Activated naive CD4-positive, alpha-beta T cell treated with anti-CD3 and anti-CD28 coated beads, Interleukin-2, amount 10 ng/mL, durations not matched to agents 7 days and 5 days (primary cell): ENCODE data around the gene ARHGEF16.

Source experiments
- CTCF ChIA-PET: fragments of 350-600 bp; sonication (Branson Sonifier 250); formaldehyde crosslinking; loops from one replicate; lab custom pipeline; 2021; ENCODE audit warnings: antibody characterized with exemption; lab: Charles Lee
- DNase-seq: peaks from one replicate; pipeline ENCODE4 v3.0.0-alpha.2; 2020
- H3K27ac Mint-ChIP-seq: one replicate; pipeline ENCODE4 v1.8.0; 2021; ENCODE audit warnings: mild to moderate bottlenecking, moderate library complexity, mixed read lengths
- H3K27me3 Mint-ChIP-seq: one replicate; pipeline ENCODE4 v1.8.0; 2021; ENCODE audit warnings: mild to moderate bottlenecking, mixed read lengths
- H3K36me3 Mint-ChIP-seq: one replicate; pipeline ENCODE4 v1.8.0; 2021; ENCODE audit warnings: mixed read lengths
- H3K4me1 Mint-ChIP-seq: one replicate; pipeline ENCODE4 v1.8.0; 2021; ENCODE audit warnings: mixed read lengths
- H3K4me3 Mint-ChIP-seq: one replicate; pipeline ENCODE4 v1.8.0; 2021; ENCODE audit warnings: mild to moderate bottlenecking, moderate library complexity, mixed read lengths
- H3K9me3 Mint-ChIP-seq: one replicate; pipeline ENCODE4 v1.8.0; 2021; ENCODE audit warnings: mixed read lengths

The ARHGEF16 gene

DNA sequence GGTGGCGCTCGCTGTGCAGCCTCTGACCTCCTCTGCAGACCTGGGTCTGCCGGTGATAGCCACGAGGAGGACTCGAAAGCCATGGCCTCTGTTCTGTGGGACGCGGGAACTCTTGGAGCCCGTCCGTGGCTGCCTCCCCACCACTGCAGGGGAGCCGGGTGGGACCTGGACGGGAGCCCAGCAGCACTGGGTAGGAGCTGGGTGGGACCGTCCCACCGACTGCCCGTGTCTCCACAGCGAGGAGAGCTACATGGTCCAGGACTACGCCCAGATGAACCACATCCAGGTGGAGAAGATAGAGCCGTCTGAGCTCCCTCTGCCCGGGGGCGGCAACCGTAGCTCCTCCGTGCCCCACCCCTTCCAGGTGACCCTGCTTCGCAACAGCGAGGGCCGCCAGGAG lies 23.7 kb downstream of the ARHGEF16 start:
- no peaks in the 10 kb centered on the region for H3K36me3 Mint-ChIP-seq
- DNase-seq, result no peak
- H3K9me3 Mint-ChIP-seq, result no peaks in the 10 kb centered on the region
- H3K4me3 Mint-ChIP-seq, result no peak overlapping the region
- CTCF ChIA-PET, result interaction anchor here (2.2 kb wide), 1 partner anchor 25 kb away, joined by 6 read pairs; no protein-coding TSS in a partner anchor
- no peaks in the 10 kb centered on the region for H3K27me3 Mint-ChIP-seq
- H3K4me1 Mint-ChIP-seq, result no peaks in the 10 kb centered on the region
- H3K27ac Mint-ChIP-seq, result no peak overlapping the region

- no peaks in the 10 kb centered on the region for H3K27me3 Mint-ChIP-seq
- CTCF ChIA-PET, result interaction anchor here (1.4 to 2.2 kb wide), 2 partner anchors 26 to 27 kb away, joined by 4 to 6 read pairs; no protein-coding TSS in a partner anchor
- no peaks in the 10 kb centered on the region for H3K9me3 Mint-ChIP-seq
- no peaks in the 10 kb centered on the region for H3K4me1 Mint-ChIP-seq
- no peak overlapping the region for H3K4me3 Mint-ChIP-seq
- no peak overlapping the region for H3K27ac Mint-ChIP-seq
- DNase-seq, result no peak
- H3K36me3 Mint-ChIP-seq, result no peaks in the 10 kb centered on the region
Measured at GRCh38 chr1:3479511-3480368, 25.3 kb downstream of the ARHGEF16 start.

GRCh38 chr1:3480369-3480719 lies 25.9 kb downstream of the ARHGEF16 start:
- no peak overlapping the region for H3K4me3 Mint-ChIP-seq
- H3K36me3 Mint-ChIP-seq, result no peaks in the 10 kb centered on the region
- no peaks in the 10 kb centered on the region for H3K4me1 Mint-ChIP-seq
- no peak overlapping the region for H3K27ac Mint-ChIP-seq
- no peak for DNase-seq
- H3K27me3 Mint-ChIP-seq, result no peaks in the 10 kb centered on the region
- H3K9me3 Mint-ChIP-seq, result no peaks in the 10 kb centered on the region
- CTCF ChIA-PET, result interaction anchor here (1.4 kb wide), 1 partner anchor 27 kb away, joined by 4 read pairs; no protein-coding TSS in a partner anchor

GRCh38 chr1:3481046-3481445 lies 26.6 kb downstream of the ARHGEF16 start:
- H3K4me3 Mint-ChIP-seq, result no peak overlapping the region
- H3K36me3 Mint-ChIP-seq, result no peaks in the 10 kb centered on the region
- no peak for DNase-seq
- H3K27me3 Mint-ChIP-seq, result no peaks in the 10 kb centered on the region
- no peaks in the 10 kb centered on the region for H3K9me3 Mint-ChIP-seq
- H3K4me1 Mint-ChIP-seq, result no peaks in the 10 kb centered on the region
- no peak overlapping the region for H3K27ac Mint-ChIP-seq
- CTCF ChIA-PET, result interaction anchor here (1.4 kb wide), 1 partner anchor 28 kb away, joined by 4 read pairs; no protein-coding TSS in a partner anchor

GRCh38 chr1:3481836-3482375 lies 27.4 kb downstream of the ARHGEF16 start:
- CTCF ChIA-PET, result interaction anchor here (0.7 kb wide), 1 partner anchor 25 kb away, joined by 3 read pairs; no protein-coding TSS in a partner anchor
- no peaks in the 10 kb centered on the region for H3K9me3 Mint-ChIP-seq
- no peak for DNase-seq
- no peak overlapping the region for H3K4me3 Mint-ChIP-seq
- H3K27ac Mint-ChIP-seq, result no peak overlapping the region
- no peaks in the 10 kb centered on the region for H3K27me3 Mint-ChIP-seq
- no peaks in the 10 kb centered on the region for H3K36me3 Mint-ChIP-seq
- H3K4me1 Mint-ChIP-seq, result no peaks in the 10 kb centered on the region

DNA sequence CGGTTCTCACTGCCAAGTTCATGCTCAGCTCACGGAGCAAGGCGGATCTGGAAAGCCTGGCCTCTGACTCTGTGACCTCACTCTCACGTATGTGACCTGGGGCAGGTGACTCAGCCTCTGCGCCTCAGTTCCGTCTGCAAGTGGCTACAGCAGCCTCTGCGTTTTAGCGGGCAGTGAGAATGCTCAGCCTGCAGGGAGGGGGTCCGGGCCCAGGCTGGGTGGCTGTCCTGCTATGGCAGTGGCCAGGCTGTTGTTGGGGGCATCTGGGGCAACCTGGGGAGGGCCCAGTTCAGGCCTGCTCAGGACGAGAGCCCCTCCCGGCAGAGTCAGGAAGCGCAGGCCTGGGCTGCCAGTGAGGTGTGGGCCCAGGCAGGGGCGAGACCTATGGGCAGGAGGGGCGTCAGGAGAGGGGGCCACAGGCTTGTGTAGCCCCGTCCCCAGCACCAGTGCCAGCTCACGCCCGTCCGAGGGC lies 27.9 kb downstream of the ARHGEF16 start:
- no peak overlapping the region for H3K27ac Mint-ChIP-seq
- no peaks in the 10 kb centered on the region for H3K27me3 Mint-ChIP-seq
- no peaks in the 10 kb centered on the region for H3K9me3 Mint-ChIP-seq
- H3K4me1 Mint-ChIP-seq, result no peaks in the 10 kb centered on the region
- no peak overlapping the region for H3K4me3 Mint-ChIP-seq
- H3K36me3 Mint-ChIP-seq, result no peaks in the 10 kb centered on the region
- DNase-seq, result no peak
- CTCF ChIA-PET, result interaction anchor here (0.7 kb wide), 1 partner anchor 24 kb away, joined by 3 read pairs; no protein-coding TSS in a partner anchor

DNA sequence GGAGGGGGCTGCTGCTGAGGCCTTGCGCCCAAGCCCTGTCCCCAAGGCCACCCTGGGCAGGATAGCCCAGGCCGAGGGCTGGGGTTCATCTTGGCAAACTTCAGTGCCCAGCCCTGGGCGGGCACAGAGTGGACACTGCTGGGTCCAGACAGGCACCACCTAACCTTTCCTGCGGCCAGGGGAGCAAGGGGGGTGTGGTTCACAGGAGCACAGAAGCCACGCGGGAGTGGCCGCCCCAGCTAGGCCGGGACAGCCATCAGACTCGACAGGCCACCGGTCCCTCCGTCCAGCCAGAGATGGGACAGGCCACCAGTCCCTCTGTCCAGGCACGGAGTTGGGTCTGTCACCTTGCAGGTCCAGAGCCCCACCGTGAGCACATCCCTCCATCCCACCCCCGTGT lies 28.9 kb downstream of the ARHGEF16 start:
- Mint-ChIP-seq H3K4me3 (no peak overlapping the region), H3K4me1 (no peaks in the 10 kb centered on the region), H3K27ac (no peak overlapping the region), H3K27me3 (no peaks in the 10 kb centered on the region), H3K36me3 (no peaks in the 10 kb centered on the region), H3K9me3 (peaks cover 4% of the 10 kb centered on the region)
- CTCF ChIA-PET, result no interaction called here
- no peak for DNase-seq

GRCh38 chr1:3483801-3484444 lies 29.5 kb downstream of the ARHGEF16 start:
- CTCF ChIA-PET, result interaction anchor here (2.8 kb wide), 1 partner anchor 31 kb away, joined by 12 read pairs; no protein-coding TSS in a partner anchor
- H3K36me3 Mint-ChIP-seq, result no peaks in the 10 kb centered on the region
- H3K4me1 Mint-ChIP-seq, result no peaks in the 10 kb centered on the region
- no peaks in the 10 kb centered on the region for H3K27me3 Mint-ChIP-seq
- H3K27ac Mint-ChIP-seq, result no peak overlapping the region
- DNase-seq, result peak; percentile 60
- H3K4me3 Mint-ChIP-seq, result no peak overlapping the region
- H3K9me3 Mint-ChIP-seq, result peaks cover 10% of the 10 kb centered on the region

- no peak overlapping the region for H3K27ac Mint-ChIP-seq
- peaks cover 12% of the 10 kb centered on the region for H3K9me3 Mint-ChIP-seq
- H3K4me1 Mint-ChIP-seq, result no peaks in the 10 kb centered on the region
- no peaks in the 10 kb centered on the region for H3K27me3 Mint-ChIP-seq
- H3K36me3 Mint-ChIP-seq, result no peaks in the 10 kb centered on the region
- DNase-seq, result no peak
- CTCF ChIA-PET, result interaction anchor here (2.8 kb wide), 1 partner anchor 32 kb away, joined by 12 read pairs; no protein-coding TSS in a partner anchor
- H3K4me3 Mint-ChIP-seq, result no peak overlapping the region
Measured at GRCh38 chr1:3485016-3485415, 30.6 kb downstream of the ARHGEF16 start.

GRCh38 chr1:3488432-3488831 lies 34.0 kb downstream of the ARHGEF16 start:
- no peak for DNase-seq
- Mint-ChIP-seq H3K4me1 (peaks cover 3% of the 10 kb centered on the region), H3K27ac (no peak overlapping the region), H3K27me3 (no peaks in the 10 kb centered on the region), H3K4me3 (no peak overlapping the region), H3K36me3 (no peaks in the 10 kb centered on the region), H3K9me3 (peaks cover 12% of the 10 kb centered on the region)
- CTCF ChIA-PET, result interaction anchor here (1.5 to 1.9 kb wide), 2 partner anchors 35 to 133 kb away, joined by 6 to 11 read pairs; no protein-coding TSS in a partner anchor

DNA sequence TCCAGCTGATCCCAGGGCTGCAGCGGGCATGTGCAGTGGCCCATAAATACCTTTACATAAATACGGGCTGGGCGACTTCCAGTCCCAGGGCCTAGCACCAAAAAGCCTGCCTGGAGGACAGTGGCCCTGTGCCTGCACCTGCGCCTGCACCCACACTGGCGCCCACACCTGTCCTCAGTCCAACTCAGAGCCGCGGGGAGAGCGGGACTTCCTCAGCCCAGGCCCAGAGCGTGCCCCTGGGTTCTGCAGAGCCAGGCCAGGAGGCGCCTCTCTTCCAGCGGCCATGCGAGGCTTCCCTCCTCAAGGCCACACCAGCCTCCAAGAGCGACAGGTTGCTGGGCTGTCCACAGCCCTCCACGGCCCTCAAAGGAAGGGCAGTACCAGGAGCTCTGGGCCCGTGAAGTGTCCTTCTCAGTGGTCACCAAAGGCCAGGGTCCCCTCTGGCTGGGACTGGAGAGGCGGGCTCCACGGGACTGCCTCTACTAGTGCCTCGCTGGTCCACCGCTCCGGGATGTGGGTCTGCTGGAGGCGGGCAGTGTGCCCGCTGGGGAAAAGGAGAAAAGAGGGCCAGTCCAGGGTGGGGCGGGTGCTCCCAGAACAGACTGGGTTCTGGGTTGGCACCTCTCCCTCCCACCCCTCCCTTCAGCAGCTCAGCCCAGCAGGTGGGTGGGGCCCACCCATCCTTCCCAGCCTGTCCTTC lies 35.7 kb downstream of the ARHGEF16 start:
- CTCF ChIA-PET, result interaction anchor here (1.0 to 2.1 kb wide), 7 partner anchors 37 to 237 kb away, joined by 3 to 11 read pairs (median 4); no protein-coding TSS in a partner anchor
- no peak for DNase-seq

DNA sequence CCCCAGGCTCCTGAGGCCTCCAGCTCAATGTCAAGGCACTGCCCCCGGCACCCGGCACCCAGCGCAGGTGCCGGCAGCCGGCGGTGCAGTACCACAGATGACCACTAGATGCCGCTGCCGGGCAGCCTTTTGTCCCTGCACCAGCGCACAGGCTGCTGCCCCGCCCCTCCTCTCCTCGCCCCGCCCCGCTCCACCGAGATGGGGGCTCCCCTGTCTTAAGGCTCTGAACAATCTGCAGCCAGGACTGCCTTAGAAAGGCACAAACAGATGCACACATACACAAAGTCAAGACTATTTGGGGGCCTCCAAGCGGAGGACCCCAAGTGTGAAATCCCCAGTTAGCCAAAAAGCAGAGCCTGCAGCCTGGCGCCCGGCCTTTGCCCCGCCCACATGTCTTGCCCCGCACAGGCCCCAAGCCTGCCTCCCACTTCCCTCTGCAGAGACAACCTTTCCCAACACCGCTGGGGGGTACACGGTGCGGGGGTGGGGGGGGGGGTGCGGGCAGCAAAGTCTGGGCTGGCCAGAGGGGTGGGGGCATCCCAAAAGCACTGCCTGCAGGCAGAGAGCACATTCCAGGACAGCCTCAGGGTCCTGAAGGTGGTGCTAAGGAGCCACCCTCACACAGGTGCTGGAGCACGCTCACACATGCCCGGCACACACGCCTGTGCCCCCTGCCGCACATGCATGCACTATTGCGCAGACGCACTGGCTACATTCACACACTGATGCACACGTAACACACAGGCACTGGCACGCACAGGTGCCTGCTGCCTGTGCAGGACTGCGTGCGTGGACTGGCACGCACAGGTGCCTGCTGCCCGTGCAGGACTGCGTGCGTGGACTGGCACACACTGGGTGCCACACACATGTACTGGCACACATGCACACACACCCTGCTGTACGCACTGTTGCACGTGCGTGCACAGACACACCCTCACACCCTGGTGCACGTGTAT lies 37.1 kb downstream of the ARHGEF16 start:
- H3K36me3 Mint-ChIP-seq, result no peaks in the 10 kb centered on the region
- H3K27me3 Mint-ChIP-seq, result no peaks in the 10 kb centered on the region
- H3K4me1 Mint-ChIP-seq, result peaks cover 3% of the 10 kb centered on the region
- DNase-seq, result peak; percentile 89
- peaks cover 12% of the 10 kb centered on the region for H3K9me3 Mint-ChIP-seq
- no peak overlapping the region for H3K27ac Mint-ChIP-seq
- CTCF ChIA-PET, result interaction anchor here (1.0 to 2.1 kb wide), 11 partner anchors 38 to 236 kb away, joined by 3 to 12 read pairs (median 4); no protein-coding TSS in a partner anchor
- H3K4me3 Mint-ChIP-seq, result peak overlapping the region; percentile 26

More for the DNA sequence above, 35.7 kb downstream of the ARHGEF16 start:
- peaks cover 3% of the 10 kb centered on the region for H3K4me1 Mint-ChIP-seq
- H3K36me3 Mint-ChIP-seq, result no peaks in the 10 kb centered on the region
- H3K27ac Mint-ChIP-seq, result no peak overlapping the region
- H3K9me3 Mint-ChIP-seq, result peaks cover 12% of the 10 kb centered on the region
- H3K27me3 Mint-ChIP-seq, result no peaks in the 10 kb centered on the region
- no peak overlapping the region for H3K4me3 Mint-ChIP-seq
